Activated CD4-positive, alpha-beta T cell treated with anti-CD3 and anti-CD28 coated beads, Interleukin-2, amount 50 U/mL, for 1 hour (primary cell): ENCODE data around the gene CD164L2.

Source experiments
- DNase-seq: peaks from one replicate; pipeline ENCODE4 v3.0.0-alpha.2; 2020

Gene CD164L2

DNA sequence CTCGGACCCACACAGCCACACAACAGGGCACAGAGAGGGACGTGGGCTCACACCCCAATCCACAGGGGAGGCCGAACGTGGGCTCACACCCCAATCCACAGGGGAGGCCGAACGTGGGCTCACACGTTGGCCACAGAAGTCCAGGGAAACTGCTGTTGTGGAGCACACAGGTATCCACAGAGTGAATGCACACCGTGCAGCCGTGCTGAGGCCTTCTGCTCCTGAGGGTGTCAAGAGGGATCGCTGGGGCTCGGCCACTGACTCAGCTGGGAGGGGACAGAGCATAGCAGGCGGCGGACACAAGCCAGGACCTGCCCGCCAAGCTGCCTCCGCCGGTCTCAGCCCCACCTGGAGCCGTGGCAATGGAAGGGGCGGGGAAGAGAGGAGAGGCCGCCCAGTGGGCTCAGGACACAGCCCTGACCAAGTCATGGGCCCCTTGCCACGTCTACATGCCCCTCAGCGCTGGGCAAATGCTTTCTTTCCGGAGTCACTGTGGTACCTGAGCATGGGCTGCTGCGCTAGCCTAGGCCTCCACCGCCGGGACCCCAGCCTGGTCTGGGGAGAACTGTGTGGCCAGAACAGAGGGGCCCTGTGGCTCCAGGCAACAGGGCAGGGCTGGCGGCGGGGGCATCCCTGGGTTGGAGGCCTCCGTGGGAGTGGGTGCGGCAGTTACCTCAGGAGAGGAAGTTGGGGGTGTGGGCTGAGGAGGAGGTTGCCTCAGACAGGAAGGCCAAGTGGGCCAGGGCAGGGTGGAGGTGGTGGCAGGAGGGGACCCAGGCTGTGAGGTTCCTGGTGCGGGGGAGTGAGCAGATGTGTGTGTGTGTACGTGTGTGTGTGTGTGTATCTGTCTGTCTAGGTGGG, 40.1 kb downstream of the CD164L2 start:
- DNase-seq: peak; percentile 70

DNA sequence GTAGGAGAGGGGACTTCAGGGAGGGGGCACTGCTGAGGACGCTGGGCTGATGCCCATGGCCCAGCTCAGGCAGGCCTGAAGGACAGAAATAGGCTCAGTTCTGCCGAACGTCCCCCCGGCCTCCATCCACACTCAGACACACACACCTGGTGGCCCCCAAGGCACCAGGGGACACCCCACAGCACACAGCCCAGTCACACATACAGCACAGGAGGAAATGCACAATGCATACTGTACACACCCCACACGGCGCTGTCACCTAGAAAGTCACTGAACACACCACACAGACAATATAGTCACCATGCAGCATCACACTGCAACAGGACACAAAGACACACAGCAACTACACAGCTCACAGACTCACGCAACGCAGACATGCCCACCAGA, 40.7 kb downstream of the CD164L2 start:
- DNase-seq: peak; percentile 30

DNA sequence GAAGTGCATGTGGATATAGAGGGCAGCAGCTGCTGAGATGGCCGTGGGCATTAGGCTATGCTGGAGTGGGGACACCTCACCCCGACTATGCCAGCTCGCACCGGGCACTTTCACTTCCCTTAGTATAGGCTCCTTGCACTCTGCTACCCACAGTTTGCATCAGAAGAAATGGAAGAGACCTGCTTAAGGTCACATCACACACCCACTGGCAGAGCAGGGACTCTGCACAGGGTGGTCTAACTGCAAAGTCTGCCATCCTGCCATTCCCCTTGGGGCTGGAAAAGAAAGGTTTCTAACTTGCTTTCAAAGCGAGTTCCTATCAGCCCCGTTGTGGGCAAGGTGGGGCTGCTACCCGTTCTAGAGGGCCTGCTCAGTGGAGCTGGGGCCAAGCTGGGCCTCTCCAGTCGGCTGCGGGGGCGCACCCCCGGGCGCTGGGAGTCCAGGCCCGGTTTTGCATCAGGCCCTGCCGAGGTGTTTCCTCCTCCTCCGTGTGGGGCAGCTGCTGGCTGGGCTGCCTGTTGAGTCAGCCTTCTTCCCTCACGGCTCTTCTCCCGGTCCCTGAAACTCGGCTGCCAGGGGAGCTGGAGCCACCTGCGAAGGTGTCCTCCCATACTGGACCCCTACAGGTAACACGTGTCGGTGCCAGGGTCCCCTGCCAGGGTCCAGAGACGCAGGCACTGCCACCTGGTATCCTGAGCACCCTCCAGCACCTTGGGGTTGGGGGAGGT, 41.4 kb downstream of the CD164L2 start, which contains the start of gene SYTL1:
SYTL1 (plus strand) TSS at position 498 of the 728 bp plus-strand sequence. CDS start 3,313 bp downstream, outside the sequence.
- peak; percentile 66 for DNase-seq

DNA sequence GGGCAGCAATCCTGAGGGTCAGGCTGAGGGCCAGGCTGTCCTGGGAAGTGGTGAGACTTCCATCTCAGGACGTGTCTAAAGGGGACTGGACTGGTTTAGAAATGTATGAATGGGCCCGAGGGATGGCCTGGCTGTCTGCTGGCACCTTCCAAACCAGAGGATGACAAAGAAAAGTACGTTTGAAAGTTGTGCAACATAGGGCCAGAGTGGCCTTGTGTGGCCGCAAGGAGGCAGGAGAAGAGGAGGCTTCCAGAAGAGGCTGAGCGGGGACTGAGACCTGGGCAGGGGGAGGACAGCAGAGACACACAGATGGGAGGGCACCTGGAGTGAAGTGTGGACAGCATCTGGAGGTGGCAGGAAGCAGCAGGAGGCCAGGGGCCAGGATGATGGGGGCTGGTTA, 43.9 kb downstream of the CD164L2 start:
- DNase-seq: no peak

DNA sequence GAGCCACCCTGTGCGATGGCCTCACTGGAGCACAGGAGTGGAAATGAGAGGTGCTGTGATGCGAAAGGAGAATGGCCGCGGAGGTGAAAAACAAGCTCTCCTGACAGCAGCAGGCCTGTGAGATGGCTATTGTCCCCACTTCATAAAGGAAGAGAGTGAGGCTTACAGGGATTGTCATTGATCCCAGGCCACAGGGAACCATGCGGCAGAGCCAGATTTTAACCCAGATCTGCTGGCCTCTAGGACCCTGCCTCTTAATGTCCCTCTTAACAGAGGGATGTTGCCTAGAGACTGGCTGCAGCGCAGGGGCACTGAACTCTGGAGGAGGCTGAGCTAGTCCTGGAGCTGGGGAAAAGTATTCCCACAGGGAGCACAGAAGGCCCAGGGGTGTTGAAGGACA, 44.4 kb downstream of the CD164L2 start:
- no peak for DNase-seq

DNA sequence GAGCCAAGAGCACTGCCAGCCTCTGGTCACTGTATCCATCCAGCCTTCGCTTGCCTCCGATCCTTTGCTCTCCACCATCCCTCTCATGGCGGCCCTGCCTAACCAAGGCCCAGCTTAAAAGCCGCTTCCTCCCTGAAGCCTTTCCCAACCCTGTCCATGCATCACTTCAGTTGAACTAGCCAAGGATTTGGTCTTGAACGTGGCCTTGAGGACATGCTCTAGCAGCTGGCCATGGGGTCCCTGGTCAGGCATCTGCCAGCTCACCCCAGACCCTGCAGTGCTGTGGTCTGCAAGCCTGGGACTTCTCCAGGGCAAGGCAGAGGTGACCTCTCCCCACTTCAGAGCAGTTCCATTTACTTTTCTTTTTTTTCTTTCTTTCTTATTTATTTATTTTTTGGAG, 46.4 kb downstream of the CD164L2 start:
- DNase-seq: no peak

DNA sequence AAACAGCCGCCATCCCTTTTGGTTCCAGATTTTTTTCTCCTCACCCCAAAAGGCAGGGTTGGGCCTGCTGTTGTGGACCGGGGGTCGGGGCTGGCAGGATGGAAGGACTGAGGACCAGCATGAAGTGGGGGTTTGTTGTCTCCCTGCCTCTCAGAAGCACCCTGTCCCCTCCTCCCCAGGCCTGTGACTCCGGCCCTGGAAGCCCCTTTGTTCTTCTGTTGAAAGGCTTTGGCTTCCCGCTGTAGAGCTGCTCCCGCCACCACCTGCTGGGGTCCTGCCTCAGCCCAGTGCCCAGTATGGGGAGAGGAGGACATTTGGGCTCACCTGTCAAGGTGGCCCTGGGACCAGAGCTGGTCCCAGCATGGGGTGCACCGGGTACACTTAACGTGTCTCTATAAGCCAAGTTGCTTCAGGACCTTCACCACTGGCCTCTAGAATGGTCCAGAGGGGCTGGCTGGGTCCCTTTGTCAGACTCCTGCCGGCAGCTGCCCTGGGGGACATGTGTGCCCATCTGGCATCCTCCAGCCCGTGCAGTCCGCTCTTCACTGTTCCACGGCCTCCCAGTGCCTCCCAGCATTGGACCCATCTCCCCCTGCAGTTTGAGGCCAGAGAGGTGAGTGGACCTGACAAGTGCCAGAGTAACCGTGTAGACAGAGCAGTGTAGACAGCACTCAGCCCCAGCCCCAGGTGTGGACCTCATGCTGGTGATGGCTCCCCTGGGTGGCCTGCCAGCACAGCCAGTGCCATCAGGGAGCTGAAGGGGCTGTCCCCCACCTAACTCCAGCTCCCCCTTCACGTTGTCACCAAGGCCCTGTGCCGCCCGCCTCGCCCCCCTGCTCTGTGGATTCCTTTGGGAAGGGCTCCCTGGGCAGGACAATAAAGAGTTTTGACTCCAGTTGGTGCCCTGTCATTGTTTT, 47.4 kb downstream of the CD164L2 start:
- no peak for DNase-seq

DNA sequence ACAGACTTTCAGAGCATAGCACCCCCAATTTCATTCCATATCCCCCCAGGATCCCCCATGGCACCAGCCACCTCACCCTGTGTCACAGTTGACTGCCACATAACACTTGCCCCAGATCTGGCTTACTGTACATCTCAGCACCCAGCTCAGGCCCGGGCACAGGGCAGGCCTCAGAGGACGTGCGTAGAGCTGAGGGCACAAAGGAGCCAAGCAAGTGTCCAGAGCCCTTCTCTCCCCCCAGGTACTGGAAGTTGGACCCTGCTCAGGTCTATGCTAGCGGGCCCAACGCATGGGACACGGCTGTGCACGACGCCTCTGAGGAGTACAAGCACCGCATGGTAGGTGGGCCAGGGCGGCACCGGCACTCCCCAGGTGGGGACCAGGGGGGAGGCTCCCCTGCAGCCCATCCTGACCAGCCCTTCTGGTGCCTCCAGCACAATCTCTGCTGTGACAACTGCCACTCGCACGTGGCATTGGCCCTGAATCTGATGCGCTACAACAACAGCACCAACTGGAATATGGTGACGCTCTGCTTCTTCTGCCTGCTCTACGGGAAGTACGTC, 49.3 kb downstream of the CD164L2 start:
- DNase-seq: no peak

DNA sequence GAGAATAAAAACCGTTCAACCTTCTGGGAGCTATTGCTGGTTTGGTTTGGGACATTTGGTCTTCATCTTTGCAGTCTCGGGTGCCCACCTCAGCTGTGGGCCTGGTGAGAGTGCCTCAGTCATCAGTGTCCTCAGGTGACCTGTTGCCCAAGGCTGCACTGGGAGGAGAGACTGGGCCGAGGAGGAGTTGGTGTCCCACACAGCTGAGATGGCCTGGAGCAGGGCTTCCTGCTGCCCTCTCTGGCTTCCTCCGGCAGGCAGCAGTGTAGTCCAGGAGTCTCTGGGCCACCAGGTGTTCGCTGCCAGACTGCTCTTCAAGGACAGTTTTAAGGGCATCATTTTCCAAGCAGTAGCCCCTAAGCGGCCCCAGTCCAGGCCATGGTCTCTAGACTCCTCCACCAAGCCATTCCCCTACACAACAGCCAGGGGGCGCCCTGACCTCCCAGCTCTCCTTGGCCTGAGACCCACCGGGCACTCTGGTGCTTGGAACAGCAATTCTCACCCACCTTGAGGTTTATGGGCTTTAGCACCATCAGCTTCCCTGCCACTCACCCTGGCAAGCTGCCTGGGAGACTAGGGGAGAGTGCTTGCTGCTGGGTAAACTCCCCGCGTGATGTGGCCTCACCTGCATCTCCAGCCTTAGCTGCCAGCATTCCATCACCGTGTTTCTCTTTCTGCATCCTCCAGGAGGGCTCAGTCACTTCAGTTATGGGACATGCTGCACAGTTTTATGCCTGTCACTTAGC, 50.4 kb downstream of the CD164L2 start:
- peak; percentile 61 for DNase-seq

DNA sequence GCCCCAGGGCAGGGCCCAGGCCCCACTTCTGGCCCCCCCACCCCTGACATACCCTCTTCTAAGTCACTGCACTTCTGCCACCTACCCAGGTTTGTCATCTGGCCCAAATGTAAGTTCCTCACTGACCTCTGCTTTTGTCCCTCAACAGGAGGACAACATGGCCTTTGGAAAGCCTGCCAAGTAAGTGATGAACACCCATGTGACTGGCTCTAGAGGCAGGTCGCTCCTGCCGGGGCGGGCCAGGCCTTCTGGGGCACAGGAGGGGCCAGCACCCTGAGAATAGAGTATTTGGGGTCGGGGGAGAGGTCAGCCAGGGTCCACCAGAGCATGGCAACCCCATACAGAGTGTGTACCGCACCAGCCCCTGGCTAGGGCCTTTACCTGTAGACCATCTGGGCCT, 51.2 kb downstream of the CD164L2 start:
- DNase-seq: no peak

DNA sequence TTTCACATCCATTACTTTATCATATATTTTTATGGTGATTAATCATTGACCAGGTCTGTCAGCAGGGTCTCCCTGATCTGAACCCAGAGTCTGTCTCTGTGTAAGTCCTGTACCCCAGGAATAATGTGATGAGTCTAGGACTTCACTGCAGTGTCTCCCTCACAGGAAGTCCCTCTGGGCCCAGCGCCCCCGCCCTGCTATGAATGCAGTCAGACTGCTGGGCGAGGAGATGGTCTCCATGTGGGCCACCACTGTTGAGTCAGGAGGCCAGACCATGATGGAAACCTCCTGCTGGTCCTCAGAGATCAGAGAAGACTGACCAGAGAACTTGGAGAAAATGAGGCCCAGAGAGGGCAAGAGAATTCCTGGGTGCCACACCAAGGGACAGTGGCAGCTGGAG, 51.7 kb downstream of the CD164L2 start:
- no peak for DNase-seq

DNA sequence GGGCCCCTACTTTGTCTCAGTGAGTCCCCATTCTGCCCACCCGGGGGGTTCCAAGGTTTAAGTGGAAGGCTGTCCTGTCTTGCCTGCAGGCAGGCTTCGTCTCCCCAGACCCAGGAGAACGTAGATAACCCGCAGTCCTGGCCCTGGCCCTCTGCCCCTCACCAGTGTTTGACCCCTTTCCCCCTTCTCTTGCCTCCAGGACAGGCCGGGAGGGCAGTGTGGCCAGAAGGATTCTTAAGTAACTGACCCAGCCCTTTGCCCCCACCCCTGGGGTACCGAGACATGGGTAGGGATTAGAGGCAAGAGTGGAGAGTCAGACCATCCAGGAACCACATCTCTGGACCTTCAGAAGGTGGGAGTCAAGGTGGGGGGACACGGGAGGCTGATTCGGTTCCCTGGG, 52.3 kb downstream of the CD164L2 start:
- no peak for DNase-seq
